AG04450 (cell line): Measurements from ENCODE around the gene VDR. TPM values are rescaled to one million over a fixed set of nuclear protein-coding genes. Genes with fewer than 3 reads are reported as not detected.

Source experiments
- CTCF ChIA-PET: fragments of 300-600, 350-600 bp; formaldehyde crosslinking; extraction: SDS; loops from one replicate; lab custom pipeline; 2022; ENCODE audit warnings: antibody characterized with exemption, inconsistent platforms; lab: Charles Lee
- POLR2A ChIA-PET: fragments of 350-600 bp; formaldehyde crosslinking; extraction: SDS; loops from one replicate; lab custom pipeline; 2021; ENCODE audit warnings: antibody characterized with exemption, inconsistent platforms; lab: Yijun Ruan, JAX
- DNase-seq: peaks from one replicate; pipeline ENCODE4 v3.0.0-alpha.2; 2011; ENCODE audit warnings: low read depth, low spot score
- H3K27ac ChIP-seq: one replicate; pipeline ENCODE4 v1.5.1; 2012; ENCODE audit warnings: low read depth, low read length, control low read depth
- H3K27me3 ChIP-seq: one replicate; pipeline ENCODE4 v1.6.0; 2012; ENCODE audit warnings: low read length; ENCODE audit not compliant: control insufficient read depth, insufficient read depth
- H3K4me3 ChIP-seq: 2 replicates; pipeline ENCODE4 v1.5.1; 2011; ENCODE audit warnings: mild to moderate bottlenecking, low read depth, low read length, control low read depth
- H3K9me3 ChIP-seq: 2 replicates; pipeline ENCODE4 v1.5.1; 2012; ENCODE audit warnings: low read length; ENCODE audit not compliant: control insufficient read depth, insufficient read depth
- polyA plus RNA-seq: library from polyadenylated mRNA; depleted of rRNA; stranded (reverse); fragments of >200 nt; gene quantifications from 2 replicates; pipeline ENCODE4 v1.2.3, GENCODE V29; 2011
- TF ChIP-seq, protein P1 (sequence below): IDR thresholded peaks from 2 replicates; pipeline ENCODE4 v1.5.1; 2011; ENCODE audit warnings: low read depth, low read length, control low read depth, inconsistent platforms

Gene VDR
- polyA plus RNA-seq, 1 experiment, result 11.9 TPM

DNA sequence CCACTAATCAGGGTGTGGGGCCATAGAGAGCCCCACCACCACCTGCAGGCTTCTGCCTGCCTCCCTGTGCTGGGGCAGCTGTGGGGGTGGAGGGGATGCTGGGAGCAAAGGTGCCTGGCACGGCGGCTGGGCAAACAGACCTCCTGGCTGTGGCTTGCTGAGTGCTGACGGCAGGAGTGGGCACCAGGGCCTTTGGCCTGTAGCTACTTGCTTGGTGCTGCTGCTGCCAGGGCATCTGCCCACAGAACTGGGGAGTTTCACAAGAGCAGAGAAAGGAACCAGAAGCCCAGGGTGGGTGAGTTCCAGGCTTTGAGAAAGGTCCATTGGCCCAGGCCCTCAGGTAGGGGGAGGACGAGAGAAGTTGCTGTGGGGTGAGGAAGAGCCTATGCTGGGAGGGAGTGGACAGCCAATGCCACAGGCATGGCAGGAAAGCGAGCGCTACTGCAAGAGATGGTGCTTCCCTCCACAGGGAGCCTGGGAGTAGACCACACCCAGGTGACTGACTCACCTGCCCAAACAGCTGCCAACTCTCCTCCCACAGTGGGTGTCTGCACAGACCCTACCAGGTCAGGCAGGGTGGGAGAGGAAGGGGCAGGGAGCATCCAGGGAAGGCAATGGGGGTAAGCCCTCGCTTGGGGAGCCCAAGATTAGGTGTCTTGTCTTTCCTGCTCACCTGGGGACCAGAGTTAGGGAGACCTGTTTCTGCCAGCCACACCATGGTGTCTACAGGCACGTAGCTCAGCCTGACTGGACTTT lies 46.1 kb downstream of the VDR start:
- Histone ChIP-seq H3K27me3 (no peaks in the 10 kb centered on the region), H3K9me3 (no peaks in the 10 kb centered on the region), H3K4me3 (no peak overlapping the region), H3K27ac (no peak overlapping the region)
- CTCF ChIA-PET, result no interaction called here
- TF ChIP-seq, protein P1, sequence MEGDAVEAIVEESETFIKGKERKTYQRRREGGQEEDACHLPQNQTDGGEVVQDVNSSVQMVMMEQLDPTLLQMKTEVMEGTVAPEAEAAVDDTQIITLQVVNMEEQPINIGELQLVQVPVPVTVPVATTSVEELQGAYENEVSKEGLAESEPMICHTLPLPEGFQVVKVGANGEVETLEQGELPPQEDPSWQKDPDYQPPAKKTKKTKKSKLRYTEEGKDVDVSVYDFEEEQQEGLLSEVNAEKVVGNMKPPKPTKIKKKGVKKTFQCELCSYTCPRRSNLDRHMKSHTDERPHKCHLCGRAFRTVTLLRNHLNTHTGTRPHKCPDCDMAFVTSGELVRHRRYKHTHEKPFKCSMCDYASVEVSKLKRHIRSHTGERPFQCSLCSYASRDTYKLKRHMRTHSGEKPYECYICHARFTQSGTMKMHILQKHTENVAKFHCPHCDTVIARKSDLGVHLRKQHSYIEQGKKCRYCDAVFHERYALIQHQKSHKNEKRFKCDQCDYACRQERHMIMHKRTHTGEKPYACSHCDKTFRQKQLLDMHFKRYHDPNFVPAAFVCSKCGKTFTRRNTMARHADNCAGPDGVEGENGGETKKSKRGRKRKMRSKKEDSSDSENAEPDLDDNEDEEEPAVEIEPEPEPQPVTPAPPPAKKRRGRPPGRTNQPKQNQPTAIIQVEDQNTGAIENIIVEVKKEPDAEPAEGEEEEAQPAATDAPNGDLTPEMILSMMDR, result no peak
- POLR2A ChIA-PET, result no interaction called here
- DNase-seq, result no peak

DNA sequence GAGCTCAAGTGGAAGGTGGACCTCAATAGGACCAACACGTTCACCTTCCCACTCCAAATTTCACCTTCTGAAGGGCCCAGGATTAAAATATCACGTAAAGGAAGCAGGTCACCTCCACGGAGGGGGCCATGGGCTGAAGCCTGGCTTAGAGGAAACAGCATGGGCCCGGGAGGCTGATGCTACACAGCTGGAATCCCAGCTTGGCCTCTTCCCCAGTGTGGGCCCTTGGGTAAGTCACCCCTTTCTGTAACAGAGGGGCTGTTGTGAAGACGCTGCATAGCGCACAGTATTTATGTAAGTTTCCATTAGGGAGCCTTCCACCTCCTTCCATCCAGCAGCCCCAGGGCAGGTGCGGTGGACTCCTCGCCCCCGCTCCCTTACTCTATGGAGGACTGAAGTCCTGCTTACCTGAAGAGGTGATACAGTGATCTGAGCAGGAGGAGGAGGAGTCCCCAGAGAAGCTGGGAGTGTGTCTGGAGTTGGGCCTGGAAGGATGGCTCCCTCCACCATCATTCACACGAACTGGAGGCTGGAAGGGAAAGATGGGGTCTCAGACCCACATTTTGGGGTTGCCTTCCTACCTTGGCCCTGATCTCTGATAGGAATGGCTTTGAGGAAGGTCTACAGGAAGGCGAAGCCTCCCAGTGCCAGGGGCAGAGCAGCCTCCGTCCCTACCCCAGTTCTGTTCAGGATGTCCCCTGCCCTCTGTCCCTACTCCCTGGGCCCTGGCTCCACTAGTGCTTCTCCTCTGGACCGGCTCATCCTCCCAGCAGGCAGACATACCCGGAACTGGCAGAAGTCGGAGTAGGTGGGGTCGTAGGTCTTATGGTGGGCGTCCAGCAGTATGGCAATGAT lies 47.8 kb downstream of the VDR start:
- Histone ChIP-seq H3K4me3 (no peak overlapping the region), H3K27me3 (no peaks in the 10 kb centered on the region), H3K9me3 (no peaks in the 10 kb centered on the region), H3K27ac (no peak overlapping the region)
- TF ChIP-seq, protein P1, result no peak
- no peak for DNase-seq
- POLR2A ChIA-PET, result no interaction called here
- CTCF ChIA-PET, result no interaction called here

DNA sequence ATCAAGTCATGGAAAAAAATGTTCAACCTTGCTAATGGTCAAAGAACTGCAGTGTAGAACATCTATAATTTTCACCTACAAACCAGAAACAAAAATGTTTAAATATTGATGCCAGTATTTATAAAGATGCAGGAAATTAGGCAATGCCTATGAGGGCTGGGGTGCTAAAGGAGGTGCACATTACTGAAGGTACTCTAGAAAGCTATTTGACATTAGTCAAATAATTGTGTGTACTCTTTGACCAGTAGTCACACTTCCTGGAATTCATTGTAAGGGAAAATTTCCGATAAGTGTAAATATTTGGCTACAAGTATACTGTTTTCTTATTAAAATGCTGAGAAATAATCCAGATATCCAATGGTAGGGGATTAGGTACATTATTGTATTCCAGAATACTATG lies 48.7 kb downstream of the VDR start:
- CTCF ChIA-PET, result interaction anchor here (1.2 kb wide), 1 partner anchor 17 kb away, joined by 5 read pairs; no protein-coding TSS in a partner anchor
- TF ChIP-seq, protein P1, result no peak
- no peak overlapping the region for H3K4me3 ChIP-seq
- no peak overlapping the region for H3K27ac ChIP-seq
- no peaks in the 10 kb centered on the region for H3K9me3 ChIP-seq
- POLR2A ChIA-PET, result no interaction called here
- H3K27me3 ChIP-seq, result no peaks in the 10 kb centered on the region
- DNase-seq, result no peak

DNA sequence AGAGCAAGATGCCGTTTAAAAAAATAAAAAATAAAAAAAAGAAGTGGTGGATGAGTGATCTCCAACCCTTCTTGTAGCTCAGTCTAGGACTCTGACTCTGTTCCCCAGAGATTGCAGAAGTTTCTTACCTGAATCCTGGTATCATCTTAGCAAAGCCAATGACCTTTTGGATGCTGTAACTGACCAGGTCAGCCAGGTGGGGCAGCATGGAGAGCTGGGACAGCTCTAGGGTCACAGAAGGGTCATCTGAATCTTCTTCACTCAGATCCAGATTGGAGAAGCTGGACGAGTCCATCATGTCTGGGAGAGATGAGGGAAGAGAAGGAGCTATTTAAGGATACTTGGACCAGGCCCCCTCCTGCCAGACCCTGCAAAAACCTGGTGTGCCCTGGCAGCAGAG lies 49.3 kb downstream of the VDR start:
- POLR2A ChIA-PET, result no interaction called here
- CTCF ChIA-PET, result interaction anchor here (1.2 kb wide), 1 partner anchor 16 kb away, joined by 5 read pairs; no protein-coding TSS in a partner anchor
- H3K4me3 ChIP-seq, result no peak overlapping the region

More for the DNA sequence above, 49.3 kb downstream of the VDR start:
- TF ChIP-seq, protein P1, result no peak
- no peak for DNase-seq
- H3K27ac ChIP-seq, result no peak overlapping the region
- no peaks in the 10 kb centered on the region for H3K27me3 ChIP-seq
- no peaks in the 10 kb centered on the region for H3K9me3 ChIP-seq
